ENCODE measurements around the gene KLHL30. TPM values are rescaled to one million over a fixed set of nuclear protein-coding genes. Genes with fewer than 3 reads are reported as not detected.

The KLHL30 gene
- total RNA-seq (2014; rRNA removed; shearing (Covaris generic)) (0.03 and 0.09 TPM in 2 replicates), total RNA-seq (2022) (1.7 and 1.9 TPM in 2 replicates), Bru-seq, nascent RNA (percentile 23 among the genes with signal in this experiment), BruChase-seq, experiment 1, labeled RNA remaining after a 6-hour chase (percentile 24 among the genes with signal in this experiment), BruChase-seq, experiment 2, labeled RNA remaining after a 2-hour chase (percentile 19 among the genes with signal in this experiment)
- long read RNA-seq: 0 reads

- Histone ChIP-seq H3K4me3 (ENCODE audit: low read depth, low read length, poor library complexity, severe bottlenecking) (peak within 1 kb of the TSS; percentile 22), H3K79me2 (ENCODE audit: insufficient read depth, low read depth, low read length) (no peaks in the 10 kb centered on the region), H3K27ac (ENCODE audit: low read depth, low read length, poor library complexity, severe bottlenecking) (no peak within 1 kb of the TSS), H3K4me2 (ENCODE audit: low read length) (peak within 1 kb of the TSS; percentile 51), H3K9me2 (ENCODE audit: insufficient read depth, low read length) (no peaks in the 10 kb centered on the region), H2AFZ (ENCODE audit: low read length) (peak within 1 kb of the TSS; percentile 48; the same call in 1 of the 2 replicates), H4K20me1 (ENCODE audit: insufficient read depth, low read length) (no peaks in the 10 kb centered on the region), H3K9me3 (ENCODE audit: low read length) (no peaks in the 10 kb centered on the region), H3K36me3 (ENCODE audit: insufficient read depth, low read length) (no peaks in the 10 kb centered on the region), H3K4me1 (ENCODE audit: insufficient read depth, low read length, poor library complexity, severe bottlenecking) (peaks cover 16% of the 10 kb centered on the region)
- ChIA-PET CTCF (ENCODE audit: unreplicated experiment) (interaction anchor here (0.6 to 1.3 kb wide), 5 partner anchors 9 to 356 kb away, joined by 3 to 6 read pairs (median 4); no protein-coding TSS in a partner anchor), POLR2A (interaction anchor here (0.6 to 1.4 kb wide), 4 partner anchors 30 to 218 kb away, joined by 3 to 6 read pairs (median 3); no protein-coding TSS in a partner anchor)
- BruUV-seq (replicated peaks): no TSS peak
- intact Hi-C loops (cut with micrococcal nuclease; ENCODE audit: unreplicated experiment): loop anchor here (1.0 kb wide), 1 partner anchor 31 kb away; no protein-coding TSS in a partner anchor
- TF ChIP-seq EZH2phosphoT487 (IDR thresholded peaks at IDR 0.05; ENCODE audit: borderline replicate concordance, low read depth, low read length): no peak
- TF ChIP-seq, protein P1, sequence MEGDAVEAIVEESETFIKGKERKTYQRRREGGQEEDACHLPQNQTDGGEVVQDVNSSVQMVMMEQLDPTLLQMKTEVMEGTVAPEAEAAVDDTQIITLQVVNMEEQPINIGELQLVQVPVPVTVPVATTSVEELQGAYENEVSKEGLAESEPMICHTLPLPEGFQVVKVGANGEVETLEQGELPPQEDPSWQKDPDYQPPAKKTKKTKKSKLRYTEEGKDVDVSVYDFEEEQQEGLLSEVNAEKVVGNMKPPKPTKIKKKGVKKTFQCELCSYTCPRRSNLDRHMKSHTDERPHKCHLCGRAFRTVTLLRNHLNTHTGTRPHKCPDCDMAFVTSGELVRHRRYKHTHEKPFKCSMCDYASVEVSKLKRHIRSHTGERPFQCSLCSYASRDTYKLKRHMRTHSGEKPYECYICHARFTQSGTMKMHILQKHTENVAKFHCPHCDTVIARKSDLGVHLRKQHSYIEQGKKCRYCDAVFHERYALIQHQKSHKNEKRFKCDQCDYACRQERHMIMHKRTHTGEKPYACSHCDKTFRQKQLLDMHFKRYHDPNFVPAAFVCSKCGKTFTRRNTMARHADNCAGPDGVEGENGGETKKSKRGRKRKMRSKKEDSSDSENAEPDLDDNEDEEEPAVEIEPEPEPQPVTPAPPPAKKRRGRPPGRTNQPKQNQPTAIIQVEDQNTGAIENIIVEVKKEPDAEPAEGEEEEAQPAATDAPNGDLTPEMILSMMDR (conservative IDR thresholded peaks at IDR 0.05; ENCODE audit: low read length): no peak
- DNase-seq (ENCODE audit: low spot score): no peak
These were observed at the start of gene KLHL30 for GRCh38 chr2:238138331-238139195. Gene KLHL30 (plus strand): TSS chr2:238138668. CDS start chr2:238140755, 2,087 bp downstream.

DNA sequence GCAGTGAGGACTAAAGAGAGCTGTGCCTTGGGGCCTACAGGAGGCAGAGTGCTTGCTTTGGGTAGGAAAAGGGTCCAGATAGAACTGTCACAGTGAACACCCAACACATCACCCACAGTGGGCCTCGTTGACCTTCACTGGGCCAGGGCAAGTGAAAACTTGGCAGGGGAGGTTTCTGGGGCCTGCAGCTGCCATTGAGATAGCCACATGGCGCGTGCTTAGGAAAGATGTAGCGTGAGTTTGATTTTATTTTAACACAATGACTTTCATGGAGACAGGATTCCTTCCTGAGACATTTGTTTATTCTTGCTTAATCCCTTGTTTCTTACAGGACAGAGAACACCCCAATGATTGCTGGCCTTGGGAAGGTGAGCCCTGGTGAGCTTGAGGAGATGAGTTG lies 47.6 kb upstream of the KLHL30 start:
- Histone ChIP-seq H3K4me3 (ENCODE audit: low read depth, low read length, poor library complexity, severe bottlenecking) (no peak overlapping the region), H3K9me3 (ENCODE audit: low read length) (no peaks in the 10 kb centered on the region), H3K9me2 (ENCODE audit: insufficient read depth, low read length) (no peaks in the 10 kb centered on the region), H3K4me2 (ENCODE audit: low read length) (no peak overlapping the region), H3K4me1 (ENCODE audit: insufficient read depth, low read length, poor library complexity, severe bottlenecking) (peaks cover 10% of the 10 kb centered on the region), H3K27ac (ENCODE audit: low read depth, low read length, poor library complexity, severe bottlenecking) (no peak overlapping the region), H3K36me3 (ENCODE audit: insufficient read depth, low read length) (peaks cover 5% of the 10 kb centered on the region; the same call in 1 of the 2 replicates), H2AFZ (ENCODE audit: low read length) (no peak overlapping the region), H3K79me2 (ENCODE audit: insufficient read depth, low read depth, low read length) (no peaks in the 10 kb centered on the region), H4K20me1 (ENCODE audit: insufficient read depth, low read length) (no peaks in the 10 kb centered on the region)
- no peak for DNase-seq (ENCODE audit: low spot score)
- POLR2A ChIA-PET: interaction anchor here (0.7 kb wide), 1 partner anchor 8 kb away, joined by 4 read pairs; no protein-coding TSS in a partner anchor
- CTCF ChIA-PET (ENCODE audit: unreplicated experiment): no interaction called here
- TF ChIP-seq EZH2phosphoT487 (IDR thresholded peaks at IDR 0.05; ENCODE audit: borderline replicate concordance, low read depth, low read length): no peak
- TF ChIP-seq, protein P1 (conservative IDR thresholded peaks at IDR 0.05; ENCODE audit: low read length): no peak
- intact Hi-C loops (cut with micrococcal nuclease; ENCODE audit: unreplicated experiment): no loop called here
- BruUV-seq (replicated peaks): no TSS peak
